Stimulated activated CD4-positive, alpha-beta T cell treated with anti-CD3 and anti-CD28 coated beads, Interleukin-1b, Interleukin-23, amount 100 ng/mL, for 4 hours (primary cell): ENCODE measurements around the gene TM4SF20.

ENCODE experiments used
- DNase-seq, 2 donors: peaks; one replicate each; pipeline ENCODE4 v3.0.0-alpha.2; 2020; ENCODE audit warnings: low read depth in 2 of 2

Gene TM4SF20

DNA sequence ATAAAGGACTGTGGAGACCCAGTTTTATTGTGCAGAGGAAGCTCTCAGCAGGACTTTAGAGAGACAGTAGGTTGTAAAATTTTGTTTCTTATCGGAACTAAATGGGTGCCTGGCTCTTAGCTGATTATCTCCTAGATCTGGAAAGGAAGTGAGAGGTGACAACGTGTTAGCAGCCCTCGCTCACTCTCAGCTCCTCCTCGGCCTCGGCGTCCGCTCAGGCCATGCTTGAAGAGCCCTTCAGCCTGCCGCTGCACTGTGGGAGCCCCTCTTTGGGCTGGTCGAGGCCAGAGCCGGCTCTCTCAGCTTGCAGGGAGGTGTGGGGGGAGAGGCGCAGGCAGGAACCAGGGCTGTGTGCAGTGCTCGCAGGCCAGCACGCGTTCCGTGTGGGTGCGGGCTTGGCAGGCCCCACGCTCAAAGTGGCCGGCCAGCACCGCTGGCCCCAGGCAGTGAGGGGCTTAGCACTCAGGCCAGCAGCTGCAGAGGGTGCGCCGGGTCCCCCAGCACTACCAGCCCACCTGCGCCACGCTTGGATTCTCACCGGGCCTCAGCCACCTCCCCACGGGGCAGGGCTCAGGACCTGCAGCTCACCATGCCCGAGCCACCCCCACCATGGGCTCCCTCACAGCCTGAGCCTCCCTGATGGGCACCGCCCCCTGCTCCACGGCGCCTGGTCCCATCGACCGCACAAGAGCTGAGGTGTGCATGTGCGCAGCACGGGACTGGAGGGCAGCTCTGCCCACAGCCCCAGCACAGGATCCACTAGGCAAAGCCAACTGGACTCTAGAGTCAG is 58.6 kb downstream of the TM4SF20 start:
- DNase-seq, result no peak

DNA sequence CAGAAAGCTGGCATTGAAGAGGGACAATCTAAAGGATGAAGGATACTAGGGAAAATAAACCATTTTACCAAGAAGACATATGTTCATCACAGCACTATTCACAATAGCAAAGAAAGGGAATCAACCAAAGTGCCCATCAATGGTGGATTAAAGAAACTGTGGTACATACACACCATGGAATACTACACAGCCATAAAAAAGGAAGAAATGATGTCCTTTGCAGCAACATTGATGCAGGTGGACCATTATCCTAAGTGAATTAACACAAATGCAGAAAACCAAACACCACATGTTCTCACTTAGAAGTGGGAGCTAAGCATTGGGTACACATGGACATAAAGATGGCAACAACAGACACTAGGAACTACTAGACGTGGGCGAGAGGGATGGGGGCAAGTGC is 61.3 kb downstream of the TM4SF20 start:
- no peak for DNase-seq

DNA sequence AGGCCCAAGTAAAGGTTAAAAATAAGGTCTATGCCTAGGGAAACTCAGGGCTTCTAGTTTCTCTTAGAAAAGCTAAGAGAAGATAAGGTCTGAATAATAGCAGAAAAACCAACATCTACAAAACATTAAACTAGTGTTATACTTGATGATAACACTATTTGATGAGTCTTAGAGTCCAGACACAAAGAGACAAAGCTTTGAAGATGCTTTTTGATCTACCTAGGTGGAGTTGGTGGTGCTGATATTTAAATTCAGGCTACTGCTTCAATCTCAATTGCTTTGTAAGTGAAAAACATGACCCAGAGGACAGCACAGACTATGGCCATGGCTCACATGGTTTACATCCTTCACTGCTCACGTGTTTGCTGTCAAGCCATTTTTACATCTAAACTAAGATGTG is 65.8 kb downstream of the TM4SF20 start:
- DNase-seq, result no peak

DNA sequence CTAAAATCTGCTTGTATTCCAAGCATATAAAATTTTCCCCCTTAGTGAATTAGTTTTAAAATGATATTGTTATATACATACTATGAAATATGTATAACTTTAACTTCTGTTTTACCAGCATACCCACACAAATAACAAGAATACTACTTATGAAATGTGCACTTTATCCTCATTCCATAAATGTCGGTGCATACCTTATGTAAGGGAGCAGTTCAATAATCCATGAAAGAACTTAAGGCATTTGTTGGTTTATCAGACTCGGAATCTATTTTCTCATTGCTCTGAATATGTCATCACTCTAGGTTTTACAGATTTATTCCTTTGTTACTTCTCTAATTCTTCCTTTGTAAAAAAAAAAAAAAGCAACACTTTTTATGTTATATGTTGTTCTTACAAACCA is 66.5 kb downstream of the TM4SF20 start:
- no peak for DNase-seq
